Measurements from ENCODE around the gene CUBN.
A peak's percentile ranks its signal among the peaks of the same experiment; 100 is the strongest.

CUBN gene

GRCh38 chr10:16853809-16854208, 275.8 kb downstream of the CUBN start:
- Histone ChIP-seq H3K4me1 (ENCODE audit: insufficient read depth, insufficient read length) (peaks cover under 1% of the 10 kb centered on the region), H3K9me3 (ENCODE audit: insufficient read depth, low read length) (no peaks in the 10 kb centered on the region), H3K4me3 (ENCODE audit: insufficient read length, low read depth) (no peak overlapping the region), H3K27me3 (ENCODE audit: insufficient read depth, insufficient read length) (no peaks in the 10 kb centered on the region), H3K9ac (ENCODE audit: insufficient read length, low read depth) (no peak overlapping the region), H3K36me3 (ENCODE audit: insufficient read depth, insufficient read length, low read length) (no peaks in the 10 kb centered on the region)
- TF ChIP-seq SUZ12 (IDR thresholded peaks at IDR 0.05; ENCODE audit: extremely low read depth, insufficient read depth, insufficient read length) (no peak), ZNF274 (IDR thresholded peaks at IDR 0.05; ENCODE audit: low read depth, low read length) (no peak), YY1 (IDR thresholded peaks at IDR 0.05; ENCODE audit: insufficient read depth, insufficient read length) (no peak)
- DNase-seq (ENCODE audit: low read depth, low spot score) = no peak

- Histone ChIP-seq H3K27me3 (ENCODE audit: insufficient read depth, insufficient read length) (no peaks in the 10 kb centered on the region), H3K4me3 (ENCODE audit: insufficient read length, low read depth) (no peak overlapping the region), H3K9me3 (ENCODE audit: insufficient read depth, low read length) (no peaks in the 10 kb centered on the region), H3K4me1 (ENCODE audit: insufficient read depth, insufficient read length) (peaks cover 3% of the 10 kb centered on the region), H3K9ac (ENCODE audit: insufficient read length, low read depth) (no peak overlapping the region), H3K36me3 (ENCODE audit: insufficient read depth, insufficient read length, low read length) (no peaks in the 10 kb centered on the region)
- no peak for DNase-seq (ENCODE audit: low read depth, low spot score)
- no peak for TF ChIP-seq YY1 (IDR thresholded peaks at IDR 0.05; ENCODE audit: insufficient read depth, insufficient read length)
- TF ChIP-seq ZNF274 (IDR thresholded peaks at IDR 0.05; ENCODE audit: low read depth, low read length) = no peak
- no peak for TF ChIP-seq SUZ12 (IDR thresholded peaks at IDR 0.05; ENCODE audit: extremely low read depth, insufficient read depth, insufficient read length)
These were observed 276.4 kb downstream of the CUBN start for GRCh38 chr10:16853201-16853600.

GRCh38 chr10:16852624-16853023, 277.0 kb downstream of the CUBN start:
- H3K27me3 ChIP-seq (ENCODE audit: insufficient read depth, insufficient read length) = no peaks in the 10 kb centered on the region
- TF ChIP-seq YY1 (IDR thresholded peaks at IDR 0.05; ENCODE audit: insufficient read depth, insufficient read length) = no peak
- no peak for TF ChIP-seq SUZ12 (IDR thresholded peaks at IDR 0.05; ENCODE audit: extremely low read depth, insufficient read depth, insufficient read length)
- TF ChIP-seq ZNF274 (IDR thresholded peaks at IDR 0.05; ENCODE audit: low read depth, low read length) = no peak
- H3K9me3 ChIP-seq (ENCODE audit: insufficient read depth, low read length) = no peaks in the 10 kb centered on the region
- no peak overlapping the region for H3K9ac ChIP-seq (ENCODE audit: insufficient read length, low read depth)
- H3K4me3 ChIP-seq (ENCODE audit: insufficient read length, low read depth) = no peak overlapping the region
- H3K4me1 ChIP-seq (ENCODE audit: insufficient read depth, insufficient read length) = peaks cover 3% of the 10 kb centered on the region
- no peak for DNase-seq (ENCODE audit: low read depth, low spot score)
- H3K36me3 ChIP-seq (ENCODE audit: insufficient read depth, insufficient read length, low read length) = no peaks in the 10 kb centered on the region

GRCh38 chr10:16848562-16849154, 281.0 kb downstream of the CUBN start:
- Histone ChIP-seq H3K4me3 (ENCODE audit: insufficient read length, low read depth) (no peak overlapping the region), H3K36me3 (ENCODE audit: insufficient read depth, insufficient read length, low read length) (no peaks in the 10 kb centered on the region), H3K27me3 (ENCODE audit: insufficient read depth, insufficient read length) (no peaks in the 10 kb centered on the region), H3K4me1 (ENCODE audit: insufficient read depth, insufficient read length) (peaks cover 3% of the 10 kb centered on the region), H3K9ac (ENCODE audit: insufficient read length, low read depth) (no peak overlapping the region), H3K9me3 (ENCODE audit: insufficient read depth, low read length) (no peaks in the 10 kb centered on the region)
- DNase-seq (ENCODE audit: low read depth, low spot score) = no peak
- no peak for TF ChIP-seq ZNF274 (IDR thresholded peaks at IDR 0.05; ENCODE audit: low read depth, low read length)
- TF ChIP-seq YY1 (IDR thresholded peaks at IDR 0.05; ENCODE audit: insufficient read depth, insufficient read length) = no peak
- TF ChIP-seq SUZ12 (IDR thresholded peaks at IDR 0.05; ENCODE audit: extremely low read depth, insufficient read depth, insufficient read length) = no peak

- Histone ChIP-seq H3K36me3 (ENCODE audit: insufficient read depth, insufficient read length, low read length) (no peaks in the 10 kb centered on the region), H3K27me3 (ENCODE audit: insufficient read depth, insufficient read length) (no peaks in the 10 kb centered on the region), H3K4me3 (ENCODE audit: insufficient read length, low read depth) (no peak overlapping the region), H3K4me1 (ENCODE audit: insufficient read depth, insufficient read length) (peaks cover 3% of the 10 kb centered on the region), H3K9ac (ENCODE audit: insufficient read length, low read depth) (no peak overlapping the region), H3K9me3 (ENCODE audit: insufficient read depth, low read length) (no peaks in the 10 kb centered on the region)
- TF ChIP-seq ZNF274 (IDR thresholded peaks at IDR 0.05; ENCODE audit: low read depth, low read length) (no peak), YY1 (IDR thresholded peaks at IDR 0.05; ENCODE audit: insufficient read depth, insufficient read length) (no peak), SUZ12 (IDR thresholded peaks at IDR 0.05; ENCODE audit: extremely low read depth, insufficient read depth, insufficient read length) (no peak)
- DNase-seq (ENCODE audit: low read depth, low spot score) = no peak
These were observed 282.0 kb downstream of the CUBN start for GRCh38 chr10:16847644-16848043.

- Histone ChIP-seq H3K4me1 (ENCODE audit: insufficient read depth, insufficient read length) (peaks cover 3% of the 10 kb centered on the region), H3K27me3 (ENCODE audit: insufficient read depth, insufficient read length) (no peaks in the 10 kb centered on the region), H3K36me3 (ENCODE audit: insufficient read depth, insufficient read length, low read length) (no peaks in the 10 kb centered on the region), H3K4me3 (ENCODE audit: insufficient read length, low read depth) (no peak overlapping the region), H3K9me3 (ENCODE audit: insufficient read depth, low read length) (no peaks in the 10 kb centered on the region), H3K9ac (ENCODE audit: insufficient read length, low read depth) (no peak overlapping the region)
- no peak for DNase-seq (ENCODE audit: low read depth, low spot score)
- no peak for TF ChIP-seq ZNF274 (IDR thresholded peaks at IDR 0.05; ENCODE audit: low read depth, low read length)
- TF ChIP-seq SUZ12 (IDR thresholded peaks at IDR 0.05; ENCODE audit: extremely low read depth, insufficient read depth, insufficient read length) = no peak
- TF ChIP-seq YY1 (IDR thresholded peaks at IDR 0.05; ENCODE audit: insufficient read depth, insufficient read length) = no peak
These were observed 284.4 kb downstream of the CUBN start for GRCh38 chr10:16845248-16845647.

- DNase-seq (ENCODE audit: low read depth, low spot score) = peak; percentile 27
- Histone ChIP-seq H3K4me3 (ENCODE audit: insufficient read length, low read depth) (no peak overlapping the region), H3K4me1 (ENCODE audit: insufficient read depth, insufficient read length) (no peaks in the 10 kb centered on the region), H3K27me3 (ENCODE audit: insufficient read depth, insufficient read length) (no peaks in the 10 kb centered on the region), H3K36me3 (ENCODE audit: insufficient read depth, insufficient read length, low read length) (no peaks in the 10 kb centered on the region), H3K9ac (ENCODE audit: insufficient read length, low read depth) (no peak overlapping the region), H3K9me3 (ENCODE audit: insufficient read depth, low read length) (no peaks in the 10 kb centered on the region)
- TF ChIP-seq SUZ12 (IDR thresholded peaks at IDR 0.05; ENCODE audit: extremely low read depth, insufficient read depth, insufficient read length) = no peak
- no peak for TF ChIP-seq ZNF274 (IDR thresholded peaks at IDR 0.05; ENCODE audit: low read depth, low read length)
These were observed 286.2 kb downstream of the CUBN start for GRCh38 chr10:16843252-16843870.

Measured in NT2/D1 (cell line).